Gastrocnemius medialis (tissue), 4 donors: ENCODE data around the gene CLMP. TPM values are rescaled to one million over a fixed set of nuclear protein-coding genes. Genes with fewer than 3 reads are reported as not detected.

ENCODE experiments used
- ATAC-seq, 2 donors: fragments of 150-250 bp; one replicate each; pipeline ENCODE4 v1.9.1; 2016
- DNase-seq, 2 donors: peaks; one replicate each; pipeline ENCODE4 v3.0.0-alpha.2; 2019
- H3K27ac ChIP-seq, 4 donors: fragments of 200-600 bp; sonication (generic); 1 replicate in 1 of 4; 2 replicates in 3 of 4; pipeline ENCODE4 v1.5.1; 2016 to 2018; ENCODE audit warnings: mild to moderate bottlenecking in 2 of 4, moderate library complexity in 1 of 4
- H3K27me3 ChIP-seq, 3 donors: fragments of 200-600 bp; sonication (generic) in 2 of 3; 1 replicate in 1 of 3; 2 replicates in 2 of 3; pipeline versions ENCODE4 v1.5.1 to v1.6.0; 2016 to 2019; ENCODE audit warnings: mild to moderate bottlenecking in 1 of 3, moderate library complexity in 1 of 3
- H3K36me3 ChIP-seq, 2 donors: fragments of 200-600 bp; sonication (generic) in 1 of 2; one replicate each; pipeline ENCODE4 v1.5.1; 2017 to 2018
- H3K4me1 ChIP-seq, 2 donors: fragments of 200-600 bp; sonication (generic) in 1 of 2; one replicate each; pipeline ENCODE4 v1.5.1; 2016 to 2017; ENCODE audit warnings: mild to moderate bottlenecking in 2 of 2
- H3K4me3 ChIP-seq, 4 donors: fragments of 200-600 bp; sonication (generic) in 3 of 4; 1 replicate in 1 of 4; 2 replicates in 3 of 4; pipeline ENCODE4 v1.5.1; 2016 to 2019; ENCODE audit warnings: mild to moderate bottlenecking in 2 of 4
- H3K9me3 ChIP-seq, 3 donors: fragments of 200-600 bp; sonication (generic) in 2 of 3; 1 replicate in 1 of 3; 2 replicates in 2 of 3; pipeline ENCODE4 v1.5.1; 2016 to 2019
- POLR2A ChIP-seq, 2 donors: fragments of 450-650 bp; IDR thresholded peaks; one replicate each; pipeline ENCODE4 v1.6.1; 2017; ENCODE audit warnings: antibody characterized with exemption in 2 of 2, mild to moderate bottlenecking in 2 of 2, moderate library complexity in 2 of 2
- in situ Hi-C, 4 donors: fragments of 200-750 bp; cut with MboI; loops; one replicate each; pipeline versions ENCODE4 v1.15.0 to v1.8.0; 2017; ENCODE audit warnings: low sequenced_read_pairs in 4 of 4
- intact Hi-C: fragments of 100-400 bp; cut with DNase I; formaldehyde crosslinking; loops from one replicate; pipeline ENCODE4 v1.15.1; 2023; ENCODE audit warnings: low total_unique reads
- total RNA-seq, 4 donors: library from RNA; depleted of rRNA; stranded (reverse); fragments of >200 nt; gene quantifications; one replicate each; pipeline versions ENCODE4 v1.1.0 to v1.2.3, GENCODE V29; 2016
- TF ChIP-seq, protein P1 (sequence below), 5 experiments: fragments of 450-650 bp in 3 of 5; fragments of 200-600 bp in 2 of 5; sonication (generic) in 2 of 5; IDR thresholded peaks in 4 of 5; conservative IDR thresholded peaks in 1 of 5; 1 replicate in 4 of 5; 2 replicates in 1 of 5; pipeline ENCODE4 v1.5.1; 2016 to 2019; ENCODE audit warnings: antibody characterized with exemption in 5 of 5, mild to moderate bottlenecking in 3 of 5, moderate library complexity in 3 of 5

The CLMP gene
- total RNA-seq, 4 donors from 2014 or later: 2.3 to 12.5 (median 4.4) TPM

DNA sequence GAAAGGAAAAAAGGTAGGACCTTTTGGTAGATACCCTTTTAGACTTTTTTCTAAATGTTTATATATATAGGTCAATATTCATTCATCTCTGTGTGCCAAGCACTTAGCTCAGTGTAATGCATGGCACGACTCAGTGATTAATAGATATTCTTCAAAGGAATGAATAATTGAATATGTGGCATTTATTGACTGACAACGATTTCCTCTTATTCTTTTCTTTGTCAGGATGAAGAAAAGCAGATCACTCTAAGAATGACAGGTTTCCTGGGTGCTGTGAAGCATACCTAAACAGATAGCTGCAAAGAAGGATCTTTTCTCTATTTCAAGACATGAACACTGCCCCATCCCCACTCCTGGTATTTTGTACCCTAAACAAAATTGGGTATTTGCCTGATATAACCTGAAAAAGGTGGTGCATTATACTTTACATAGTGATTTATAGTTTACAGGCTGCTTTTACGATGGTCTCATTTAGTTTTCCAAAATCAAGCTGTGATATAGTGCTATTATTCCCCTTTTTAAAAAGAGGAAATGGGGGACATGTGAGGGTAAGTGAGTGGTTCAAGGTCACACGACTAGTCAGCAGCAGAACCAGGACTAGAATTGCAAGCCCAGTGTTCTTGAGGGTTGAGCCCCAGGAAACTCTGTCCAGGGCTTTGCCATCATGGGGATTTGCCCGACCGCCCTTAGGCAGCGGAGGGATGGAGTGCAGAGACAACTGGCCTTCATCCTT, 32.9 kb upstream of the CLMP start:
- no peaks in the 10 kb centered on the region for H3K36me3 ChIP-seq
- H3K9me3 ChIP-seq: no peaks in the 10 kb centered on the region
- no peak overlapping the region for H3K27ac ChIP-seq
- no peaks in the 10 kb centered on the region for H3K4me1 ChIP-seq
- TF ChIP-seq POLR2A (IDR thresholded peaks at IDR 0.05): no peak
- TF ChIP-seq, protein P1, sequence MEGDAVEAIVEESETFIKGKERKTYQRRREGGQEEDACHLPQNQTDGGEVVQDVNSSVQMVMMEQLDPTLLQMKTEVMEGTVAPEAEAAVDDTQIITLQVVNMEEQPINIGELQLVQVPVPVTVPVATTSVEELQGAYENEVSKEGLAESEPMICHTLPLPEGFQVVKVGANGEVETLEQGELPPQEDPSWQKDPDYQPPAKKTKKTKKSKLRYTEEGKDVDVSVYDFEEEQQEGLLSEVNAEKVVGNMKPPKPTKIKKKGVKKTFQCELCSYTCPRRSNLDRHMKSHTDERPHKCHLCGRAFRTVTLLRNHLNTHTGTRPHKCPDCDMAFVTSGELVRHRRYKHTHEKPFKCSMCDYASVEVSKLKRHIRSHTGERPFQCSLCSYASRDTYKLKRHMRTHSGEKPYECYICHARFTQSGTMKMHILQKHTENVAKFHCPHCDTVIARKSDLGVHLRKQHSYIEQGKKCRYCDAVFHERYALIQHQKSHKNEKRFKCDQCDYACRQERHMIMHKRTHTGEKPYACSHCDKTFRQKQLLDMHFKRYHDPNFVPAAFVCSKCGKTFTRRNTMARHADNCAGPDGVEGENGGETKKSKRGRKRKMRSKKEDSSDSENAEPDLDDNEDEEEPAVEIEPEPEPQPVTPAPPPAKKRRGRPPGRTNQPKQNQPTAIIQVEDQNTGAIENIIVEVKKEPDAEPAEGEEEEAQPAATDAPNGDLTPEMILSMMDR (IDR thresholded peaks at IDR 0.05 in 4 of 5, conservative IDR thresholded peaks at IDR 0.05 in 1 of 5): no peak
- no peak for DNase-seq
- in situ Hi-C loops (no loop called here), intact Hi-C loops (no loop called here)
- no peak for ATAC-seq
- no peaks in the 10 kb centered on the region for H3K27me3 ChIP-seq
- no peak overlapping the region for H3K4me3 ChIP-seq

DNA sequence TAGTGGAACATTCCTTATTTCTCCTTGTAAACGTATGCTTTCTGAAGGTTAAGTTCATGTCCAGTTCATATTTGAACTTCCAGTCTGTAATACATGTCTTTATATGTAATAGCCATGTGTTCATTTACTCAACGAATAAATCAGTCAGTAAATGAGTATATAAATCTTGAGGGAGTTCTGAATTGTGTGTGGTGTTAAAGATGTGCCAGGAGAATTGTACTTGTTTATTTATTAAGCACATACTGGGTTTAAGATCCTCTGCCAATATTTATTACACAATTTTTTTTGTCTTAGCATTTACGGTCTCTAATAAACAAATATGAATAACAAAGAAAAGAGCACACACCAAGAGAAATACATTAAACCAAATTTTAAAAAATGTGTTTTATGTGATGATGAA, 26.5 kb upstream of the CLMP start:
- TF ChIP-seq, protein P1 (IDR thresholded peaks at IDR 0.05 in 4 of 5, conservative IDR thresholded peaks at IDR 0.05 in 1 of 5): no peak
- no peak for TF ChIP-seq POLR2A (IDR thresholded peaks at IDR 0.05)
- Histone ChIP-seq H3K9me3 (no peaks in the 10 kb centered on the region), H3K27me3 (peaks cover 0 to 4% (median 0%) of the 10 kb centered on the region in 3 donors), H3K27ac (no peak overlapping the region), H3K4me3 (no peak overlapping the region), H3K36me3 (peaks cover 0 to 4% of the 10 kb centered on the region in 2 donors), H3K4me1 (no peaks in the 10 kb centered on the region)
- in situ Hi-C loops (no loop called here), intact Hi-C loops (no loop called here)
- ATAC-seq: no peak
- no peak for DNase-seq

DNA sequence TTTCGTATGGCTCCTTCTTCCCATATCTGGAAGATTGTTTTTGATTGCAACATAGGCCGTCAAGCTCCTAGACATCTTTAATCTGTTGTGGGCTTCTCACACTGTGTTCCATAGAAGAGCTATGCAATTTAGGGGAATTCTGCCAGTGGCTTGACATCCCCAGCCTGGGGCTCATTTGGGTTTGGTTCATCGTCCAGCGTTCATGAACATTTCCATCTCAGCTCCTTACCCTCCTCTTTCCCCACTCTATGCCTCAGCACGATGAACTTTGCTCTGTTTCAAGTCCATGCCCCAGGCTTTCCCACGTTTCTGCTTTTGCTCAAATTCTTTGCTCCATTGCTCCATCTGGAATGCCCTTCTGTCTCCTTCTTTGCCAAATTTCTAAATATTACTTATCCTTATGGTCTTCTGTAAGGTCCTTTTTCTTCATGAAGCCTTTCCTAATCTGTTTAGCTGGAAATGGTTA, 26.1 kb upstream of the CLMP start:
- intact Hi-C loops: no loop called here
- H3K27ac ChIP-seq: no peak overlapping the region
- peaks cover 0 to 4% of the 10 kb centered on the region in 2 donors for H3K36me3 ChIP-seq
- no peak for DNase-seq
- no peak overlapping the region for H3K4me3 ChIP-seq
- H3K9me3 ChIP-seq: no peaks in the 10 kb centered on the region
- H3K4me1 ChIP-seq: no peaks in the 10 kb centered on the region
- ATAC-seq: no peak
- peaks cover 0 to 4% (median 0%) of the 10 kb centered on the region in 3 donors for H3K27me3 ChIP-seq
- TF ChIP-seq POLR2A (IDR thresholded peaks at IDR 0.05): no peak
- TF ChIP-seq, protein P1 (IDR thresholded peaks at IDR 0.05 in 4 of 5, conservative IDR thresholded peaks at IDR 0.05 in 1 of 5): no peak
- in situ Hi-C loops: no loop called here

DNA sequence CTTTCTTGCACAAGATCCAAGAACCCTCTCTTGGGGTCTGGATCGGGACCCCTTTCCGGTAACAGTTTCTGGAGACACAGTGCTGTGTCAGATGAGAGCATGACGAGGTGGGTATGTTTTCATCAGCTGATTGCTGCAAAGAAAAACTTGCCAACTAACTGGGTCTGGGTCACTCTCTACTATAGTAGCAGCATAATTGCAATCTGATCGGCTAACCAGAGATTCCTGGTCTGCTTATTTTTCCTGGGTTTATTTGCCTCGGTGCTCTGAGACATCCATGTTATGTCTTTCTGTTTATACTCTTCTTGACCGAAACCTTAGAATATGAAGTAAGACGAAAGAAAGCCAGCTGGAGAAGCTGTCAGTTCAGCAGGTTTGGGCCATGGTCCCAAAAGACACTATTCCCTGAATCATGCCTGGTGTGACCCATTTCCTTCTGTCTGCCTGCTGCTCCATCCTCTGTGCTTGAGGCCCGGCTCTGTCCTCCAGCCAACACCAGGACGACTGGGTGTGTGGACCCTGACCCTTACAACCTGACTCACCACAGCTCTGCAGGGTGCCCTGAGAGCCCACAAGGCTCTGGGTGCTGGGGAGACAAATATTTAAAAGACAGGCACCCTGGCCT, 24.1 kb upstream of the CLMP start:
- ATAC-seq: no peak
- H3K4me1 ChIP-seq: no peaks in the 10 kb centered on the region
- H3K27me3 ChIP-seq: peaks cover 0 to 4% (median 3%) of the 10 kb centered on the region in 3 donors
- H3K27ac ChIP-seq: no peak overlapping the region
- peaks cover 0 to 4% of the 10 kb centered on the region in 2 donors for H3K36me3 ChIP-seq
- no peaks in the 10 kb centered on the region for H3K9me3 ChIP-seq
- in situ Hi-C loops (no loop called here), intact Hi-C loops (no loop called here)
- TF ChIP-seq POLR2A (IDR thresholded peaks at IDR 0.05): no peak
- TF ChIP-seq, protein P1 (IDR thresholded peaks at IDR 0.05 in 4 of 5, conservative IDR thresholded peaks at IDR 0.05 in 1 of 5): no peak
- no peak overlapping the region for H3K4me3 ChIP-seq
- no peak for DNase-seq
